Measurements from ENCODE around the gene SERTAD2. TPM values are rescaled to one million over a fixed set of nuclear protein-coding genes. Genes with fewer than 3 reads are reported as not detected.

The SERTAD2 gene
- total RNA-seq, 1 donor from 2014 or later: 42.2 TPM

GRCh38 chr2:64627860-64628841 lies 25.6 kb downstream of the SERTAD2 start:
- TF ChIP-seq CTCF (IDR thresholded peaks at IDR 0.05; ENCODE audit: insufficient read depth, low read depth, low read length): no peak
- no peak for TF ChIP-seq EZH2 (IDR thresholded peaks at IDR 0.05; ENCODE audit: insufficient read depth, low read length)
- peaks cover 6% of the 10 kb centered on the region for H3K36me3 ChIP-seq (ENCODE audit: insufficient read depth, low read length)
- no peak overlapping the region for H3K4me3 ChIP-seq (ENCODE audit: insufficient read depth, low read depth, low read length)
- Mint-ChIP-seq H3K27me3 (ENCODE audit: low read depth, unreplicated experiment) (peaks cover 8% of the 10 kb centered on the region), H3K4me1 (ENCODE audit: low read depth, unreplicated experiment) (peaks cover 4% of the 10 kb centered on the region), H3K4me3 (ENCODE audit: unreplicated experiment) (no peak overlapping the region), H3K36me3 (ENCODE audit: low read depth, unreplicated experiment) (peaks cover 15% of the 10 kb centered on the region), H3K27ac (ENCODE audit: unreplicated experiment) (no peak overlapping the region), H3K9me3 (ENCODE audit: unreplicated experiment) (no peaks in the 10 kb centered on the region)
- no peaks in the 10 kb centered on the region for H3K9me3 ChIP-seq (ENCODE audit: insufficient read depth, low read depth, low read length)
- no peak overlapping the region for H3K4me2 ChIP-seq (ENCODE audit: low read length)
- DNase-seq (ENCODE audit: low read depth) (no peak), FAIRE-seq (no peak)
- peaks cover 3% of the 10 kb centered on the region for H3K4me1 ChIP-seq (ENCODE audit: insufficient read depth, low read length)
- H2AFZ ChIP-seq (ENCODE audit: low read depth, low read length): no peak overlapping the region
- peaks cover 5% of the 10 kb centered on the region for H3K79me2 ChIP-seq (ENCODE audit: insufficient read depth, low read length)
- H3K9ac ChIP-seq (ENCODE audit: low read length): no peak overlapping the region
- no peaks in the 10 kb centered on the region for H3K27me3 ChIP-seq (ENCODE audit: insufficient read depth, low read length)
- H4K20me1 ChIP-seq (ENCODE audit: insufficient read depth, low read length): peaks cover 39% of the 10 kb centered on the region
- H3K27ac ChIP-seq (ENCODE audit: low read depth, low read length): no peak overlapping the region

GRCh38 chr2:64626963-64627760 lies 26.6 kb downstream of the SERTAD2 start:
- H3K9me3 ChIP-seq (ENCODE audit: insufficient read depth, low read depth, low read length): no peaks in the 10 kb centered on the region
- H3K79me2 ChIP-seq (ENCODE audit: insufficient read depth, low read length): no peaks in the 10 kb centered on the region
- DNase-seq (ENCODE audit: low read depth) (no peak), FAIRE-seq (no peak)
- Mint-ChIP-seq H3K27me3 (ENCODE audit: low read depth, unreplicated experiment) (peaks cover 11% of the 10 kb centered on the region), H3K4me3 (ENCODE audit: unreplicated experiment) (no peak overlapping the region), H3K27ac (ENCODE audit: unreplicated experiment) (peak overlapping the region; percentile 3), H3K36me3 (ENCODE audit: low read depth, unreplicated experiment) (peaks cover 14% of the 10 kb centered on the region), H3K9me3 (ENCODE audit: unreplicated experiment) (peaks cover 3% of the 10 kb centered on the region), H3K4me1 (ENCODE audit: low read depth, unreplicated experiment) (peaks cover 6% of the 10 kb centered on the region)
- H3K27ac ChIP-seq (ENCODE audit: low read depth, low read length): no peak overlapping the region
- no peak overlapping the region for H3K4me2 ChIP-seq (ENCODE audit: low read length)
- peaks cover 31% of the 10 kb centered on the region for H4K20me1 ChIP-seq (ENCODE audit: insufficient read depth, low read length)
- H2AFZ ChIP-seq (ENCODE audit: low read depth, low read length): no peak overlapping the region
- no peak overlapping the region for H3K9ac ChIP-seq (ENCODE audit: low read length)
- H3K27me3 ChIP-seq (ENCODE audit: insufficient read depth, low read length): no peaks in the 10 kb centered on the region
- H3K36me3 ChIP-seq (ENCODE audit: insufficient read depth, low read length): peaks cover 4% of the 10 kb centered on the region
- H3K4me1 ChIP-seq (ENCODE audit: insufficient read depth, low read length): peaks cover 5% of the 10 kb centered on the region
- TF ChIP-seq EZH2 (IDR thresholded peaks at IDR 0.05; ENCODE audit: insufficient read depth, low read length) (no peak), CTCF (IDR thresholded peaks at IDR 0.05; ENCODE audit: insufficient read depth, low read depth, low read length) (no peak)
- H3K4me3 ChIP-seq (ENCODE audit: insufficient read depth, low read depth, low read length): no peak overlapping the region

Measured in astrocyte (in vitro differentiated cells and primary cell).